ENCODE measurements around the gene GCLC.

DNA sequence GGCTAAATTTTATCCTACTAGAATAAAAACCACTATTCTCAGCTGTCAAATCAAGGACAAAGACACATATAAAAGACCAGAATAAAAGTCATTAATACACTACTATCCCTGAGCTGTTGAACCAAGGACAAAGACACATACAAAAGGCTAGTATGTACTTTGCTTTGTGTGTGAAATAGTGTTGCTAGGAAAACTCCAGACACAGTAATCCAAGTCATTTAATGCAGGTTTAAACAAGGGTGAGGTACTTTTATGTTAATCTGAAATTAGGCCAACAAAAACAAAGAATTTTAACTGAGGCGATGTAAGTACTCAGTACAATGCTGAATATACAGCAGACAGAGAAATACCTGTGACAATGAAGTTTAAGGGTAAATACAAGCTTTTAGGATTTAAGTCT lies 18.9 kb downstream of the GCLC start:
- TF ChIP-seq CTCF (tag by site-specific recombination; IDR thresholded peaks at IDR 0.05) (no peak), ZNF670 (tag by site-specific recombination; IDR thresholded peaks at IDR 0.05; ENCODE audit: low read depth) (no peak), ZNF274 (IDR thresholded peaks at IDR 0.05; ENCODE audit: low read length) (no peak), ZNF274 (tag by site-specific recombination; IDR thresholded peaks at IDR 0.05; ENCODE audit: borderline replicate concordance) (no peak), ZNF76 (tag by site-specific recombination; IDR thresholded peaks at IDR 0.05; ENCODE audit: borderline replicate concordance, low read depth) (no peak), ZNF112 (tag by site-specific recombination; IDR thresholded peaks at IDR 0.05) (no peak), ZNF121 (tag by site-specific recombination; IDR thresholded peaks at IDR 0.05) (no peak), KLF8 (tag by site-specific recombination; IDR thresholded peaks at IDR 0.05) (no peak), ZNF645 (tag by site-specific recombination; IDR thresholded peaks at IDR 0.05) (no peak), KLF9 (tag by site-specific recombination; IDR thresholded peaks at IDR 0.05; ENCODE audit: low read depth) (no peak), ZSCAN30 (tag by site-specific recombination; IDR thresholded peaks at IDR 0.05) (no peak), ZNF311 (tag by site-specific recombination; IDR thresholded peaks at IDR 0.05; ENCODE audit: borderline replicate concordance) (no peak)
- TF ChIP-seq, protein P1, sequence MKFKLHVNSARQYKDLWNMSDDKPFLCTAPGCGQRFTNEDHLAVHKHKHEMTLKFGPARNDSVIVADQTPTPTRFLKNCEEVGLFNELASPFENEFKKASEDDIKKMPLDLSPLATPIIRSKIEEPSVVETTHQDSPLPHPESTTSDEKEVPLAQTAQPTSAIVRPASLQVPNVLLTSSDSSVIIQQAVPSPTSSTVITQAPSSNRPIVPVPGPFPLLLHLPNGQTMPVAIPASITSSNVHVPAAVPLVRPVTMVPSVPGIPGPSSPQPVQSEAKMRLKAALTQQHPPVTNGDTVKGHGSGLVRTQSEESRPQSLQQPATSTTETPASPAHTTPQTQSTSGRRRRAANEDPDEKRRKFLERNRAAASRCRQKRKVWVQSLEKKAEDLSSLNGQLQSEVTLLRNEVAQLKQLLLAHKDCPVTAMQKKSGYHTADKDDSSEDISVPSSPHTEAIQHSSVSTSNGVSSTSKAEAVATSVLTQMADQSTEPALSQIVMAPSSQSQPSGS (tag by site-specific recombination; IDR thresholded peaks at IDR 0.05; ENCODE audit: low read depth): no peak
